Uterus (tissue), 4 donors: ENCODE results near the gene MIDN. TPM values are rescaled to one million over a fixed set of nuclear protein-coding genes. Genes with fewer than 3 reads are reported as not detected.

Source experiments
- DNase-seq, 2 donors: peaks; one replicate each; pipeline ENCODE4 v3.0.0-alpha.2; 2019 to 2020
- H3K27ac ChIP-seq, 2 donors: fragments of 200-600 bp; sonication (generic); 1 replicate in 1 of 2; 2 replicates in 1 of 2; pipeline ENCODE4 v1.5.1; 2016 to 2018
- H3K27me3 ChIP-seq, 2 donors: fragments of 200-600 bp; sonication (generic); one replicate each; pipeline ENCODE4 v1.5.1; 2018 to 2019; ENCODE audit warnings: control low read depth in 1 of 2
- H3K36me3 ChIP-seq, 2 donors: fragments of 200-600 bp; sonication (generic); one replicate each; pipeline ENCODE4 v1.5.1; 2019; ENCODE audit warnings: control low read depth in 1 of 2
- H3K4me1 ChIP-seq, 2 donors: fragments of 200-600 bp; sonication (generic); one replicate each; pipeline ENCODE4 v1.5.1; 2018 to 2019; ENCODE audit warnings: control low read depth in 1 of 2
- H3K4me3 ChIP-seq, 2 donors: fragments of 200-600 bp; sonication (generic); 1 replicate in 1 of 2; 2 replicates in 1 of 2; pipeline ENCODE4 v1.5.1; 2018 to 2019; ENCODE audit warnings: mild to moderate bottlenecking in 1 of 2
- H3K9me3 ChIP-seq, 2 donors: fragments of 200-600 bp; sonication (generic); one replicate each; pipeline ENCODE4 v1.5.1; 2019; ENCODE audit warnings: control low read depth in 1 of 2
- POLR2A ChIP-seq, 2 donors: fragments of 450-650 bp; IDR thresholded peaks; one replicate each; pipeline ENCODE4 v1.6.1; 2016; ENCODE audit warnings: antibody characterized with exemption in 2 of 2, mild to moderate bottlenecking in 1 of 2, moderate library complexity in 1 of 2
- intact Hi-C: fragments of 100-400 bp; cut with DNase I; formaldehyde crosslinking; loops from one replicate; pipeline ENCODE4 v1.15.1; 2023; ENCODE audit warnings: low total_unique reads
- total RNA-seq, 4 donors: library from RNA; depleted of rRNA in 3 of 4; stranded (reverse); fragments of >200 nt in 3 of 4; gene quantifications; one replicate each; pipeline versions ENCODE4 v1.1.0 to v1.2.4, GENCODE V29; 2014 to 2023
- TF ChIP-seq, protein P1 (sequence below), 4 experiments: fragments of 200-600 bp in 2 of 4; fragments of 450-650 bp in 2 of 4; sonication (generic) in 2 of 4; IDR thresholded peaks; one replicate each; pipeline ENCODE4 v1.5.1; 2016 to 2019; ENCODE audit warnings: antibody characterized with exemption in 4 of 4, mild to moderate bottlenecking in 2 of 4, moderate library complexity in 1 of 4
- donor health status: DM: yes; HTN: yes; CAD: no.

The MIDN gene
- total RNA-seq, 4 donors from 2014 or later, result 0.77 to 108 (median 15.0) TPM

DNA sequence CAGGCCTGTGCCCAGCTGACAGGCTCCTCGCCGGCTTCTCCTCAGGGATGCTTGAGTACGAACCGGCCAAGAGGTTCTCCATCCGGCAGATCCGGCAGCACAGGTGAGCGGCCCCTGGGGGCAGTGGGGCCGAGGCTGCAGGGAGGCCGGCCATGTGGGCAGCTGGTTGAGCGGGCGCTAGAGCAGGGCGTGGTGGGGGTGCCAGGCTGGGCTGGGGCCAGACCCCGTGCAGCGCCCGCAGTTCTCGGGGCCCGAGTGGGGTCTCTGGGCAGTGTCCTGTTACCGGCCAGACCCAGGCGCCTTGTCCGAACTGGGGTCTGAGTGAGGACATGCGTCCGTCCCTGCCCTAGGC is 26.5 kb upstream of the MIDN start:
- Histone ChIP-seq H3K4me1 (peaks cover 0 to 8% of the 10 kb centered on the region in 2 donors), H3K36me3 (no peaks in the 10 kb centered on the region), H3K27ac (peak overlapping the region in 1 of 2 donors; percentile 2), H3K27me3 (no peaks in the 10 kb centered on the region), H3K9me3 (no peaks in the 10 kb centered on the region), H3K4me3 (no peak overlapping the region)
- no peak for DNase-seq
- TF ChIP-seq, protein P1, sequence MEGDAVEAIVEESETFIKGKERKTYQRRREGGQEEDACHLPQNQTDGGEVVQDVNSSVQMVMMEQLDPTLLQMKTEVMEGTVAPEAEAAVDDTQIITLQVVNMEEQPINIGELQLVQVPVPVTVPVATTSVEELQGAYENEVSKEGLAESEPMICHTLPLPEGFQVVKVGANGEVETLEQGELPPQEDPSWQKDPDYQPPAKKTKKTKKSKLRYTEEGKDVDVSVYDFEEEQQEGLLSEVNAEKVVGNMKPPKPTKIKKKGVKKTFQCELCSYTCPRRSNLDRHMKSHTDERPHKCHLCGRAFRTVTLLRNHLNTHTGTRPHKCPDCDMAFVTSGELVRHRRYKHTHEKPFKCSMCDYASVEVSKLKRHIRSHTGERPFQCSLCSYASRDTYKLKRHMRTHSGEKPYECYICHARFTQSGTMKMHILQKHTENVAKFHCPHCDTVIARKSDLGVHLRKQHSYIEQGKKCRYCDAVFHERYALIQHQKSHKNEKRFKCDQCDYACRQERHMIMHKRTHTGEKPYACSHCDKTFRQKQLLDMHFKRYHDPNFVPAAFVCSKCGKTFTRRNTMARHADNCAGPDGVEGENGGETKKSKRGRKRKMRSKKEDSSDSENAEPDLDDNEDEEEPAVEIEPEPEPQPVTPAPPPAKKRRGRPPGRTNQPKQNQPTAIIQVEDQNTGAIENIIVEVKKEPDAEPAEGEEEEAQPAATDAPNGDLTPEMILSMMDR (IDR thresholded peaks at IDR 0.05), result no peak
- no peak for TF ChIP-seq POLR2A (IDR thresholded peaks at IDR 0.05)
- intact Hi-C loops, result no loop called here

DNA sequence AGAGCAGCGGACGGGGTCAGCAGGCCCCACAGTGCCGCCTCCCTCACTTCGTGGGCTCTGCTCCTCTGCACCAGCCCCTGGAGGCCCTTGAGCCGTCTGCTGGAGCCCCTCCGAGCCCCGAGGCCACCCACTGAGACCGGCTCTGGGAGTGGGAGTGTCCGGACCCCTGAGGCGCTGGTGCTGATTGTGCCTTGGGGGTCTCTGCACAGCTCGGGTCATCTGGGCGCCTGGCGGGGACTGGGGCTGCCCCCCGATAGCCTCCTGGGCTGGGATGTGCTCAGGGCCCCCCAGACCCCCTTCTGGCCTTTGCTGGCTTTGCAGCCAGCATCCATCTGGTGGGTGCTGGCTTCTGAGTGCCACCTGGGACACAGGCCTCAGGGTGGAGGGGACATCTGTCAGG is 26.0 kb upstream of the MIDN start:
- Histone ChIP-seq H3K9me3 (no peaks in the 10 kb centered on the region), H3K4me3 (no peak overlapping the region), H3K27me3 (no peaks in the 10 kb centered on the region), H3K36me3 (no peaks in the 10 kb centered on the region), H3K4me1 (peaks cover 0 to 8% of the 10 kb centered on the region in 2 donors), H3K27ac (no peak overlapping the region)
- intact Hi-C loops, result no loop called here
- TF ChIP-seq, protein P1 (IDR thresholded peaks at IDR 0.05), result no peak
- TF ChIP-seq POLR2A (IDR thresholded peaks at IDR 0.05), result no peak
- no peak for DNase-seq

DNA sequence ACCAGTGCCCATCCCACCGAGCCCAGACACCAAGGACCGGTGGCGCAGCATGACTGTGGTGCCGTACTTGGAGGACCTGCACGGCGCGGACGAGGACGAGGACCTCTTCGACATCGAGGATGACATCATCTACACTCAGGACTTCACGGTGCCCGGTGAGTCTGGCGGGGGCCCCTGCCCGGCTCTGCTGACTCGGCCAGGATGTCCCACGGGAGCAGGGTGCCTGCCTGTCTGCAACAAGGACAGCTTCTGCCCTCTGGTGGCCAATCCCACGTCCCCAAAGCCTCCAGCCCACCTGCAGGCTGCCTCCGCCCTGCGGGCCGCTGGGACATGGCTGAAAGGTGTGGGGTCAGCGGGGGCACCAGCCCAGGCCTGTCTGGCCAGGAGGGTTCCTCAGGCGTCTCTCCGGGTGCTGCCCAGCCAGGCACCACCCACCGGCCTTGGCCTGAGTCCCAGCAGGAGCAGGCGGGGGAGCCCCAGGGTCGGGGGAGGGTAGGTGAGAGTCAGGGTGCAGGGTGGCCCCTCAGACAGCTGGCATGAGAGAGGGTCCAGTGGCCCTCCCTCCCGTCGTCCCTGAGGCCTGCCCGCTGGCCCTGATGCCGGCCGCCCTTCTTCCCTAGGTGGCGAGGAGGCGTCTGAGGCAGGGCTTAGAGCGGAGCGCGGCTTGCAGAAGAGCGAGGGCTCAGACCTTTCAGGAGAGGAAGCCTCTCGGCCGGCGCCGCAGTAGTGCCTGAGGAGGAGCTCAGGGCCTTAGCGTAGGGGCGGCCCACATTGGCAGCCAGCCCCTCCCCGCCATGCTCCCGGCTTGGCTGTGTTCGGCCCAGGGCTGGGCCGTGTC is 25.1 kb upstream of the MIDN start:
- H3K27me3 ChIP-seq, result no peaks in the 10 kb centered on the region
- H3K4me3 ChIP-seq, result no peak overlapping the region
- H3K36me3 ChIP-seq, result no peaks in the 10 kb centered on the region
- no peak for TF ChIP-seq POLR2A (IDR thresholded peaks at IDR 0.05)
- TF ChIP-seq, protein P1 (IDR thresholded peaks at IDR 0.05), result peak in 2 of 4 experiments; percentile 21 to 33
- H3K9me3 ChIP-seq, result no peaks in the 10 kb centered on the region
- peaks cover 0 to 8% of the 10 kb centered on the region in 2 donors for H3K4me1 ChIP-seq
- intact Hi-C loops, result no loop called here
- peak overlapping the region in 1 of 2 donors; percentile 31 for H3K27ac ChIP-seq
- DNase-seq, result no peak

DNA sequence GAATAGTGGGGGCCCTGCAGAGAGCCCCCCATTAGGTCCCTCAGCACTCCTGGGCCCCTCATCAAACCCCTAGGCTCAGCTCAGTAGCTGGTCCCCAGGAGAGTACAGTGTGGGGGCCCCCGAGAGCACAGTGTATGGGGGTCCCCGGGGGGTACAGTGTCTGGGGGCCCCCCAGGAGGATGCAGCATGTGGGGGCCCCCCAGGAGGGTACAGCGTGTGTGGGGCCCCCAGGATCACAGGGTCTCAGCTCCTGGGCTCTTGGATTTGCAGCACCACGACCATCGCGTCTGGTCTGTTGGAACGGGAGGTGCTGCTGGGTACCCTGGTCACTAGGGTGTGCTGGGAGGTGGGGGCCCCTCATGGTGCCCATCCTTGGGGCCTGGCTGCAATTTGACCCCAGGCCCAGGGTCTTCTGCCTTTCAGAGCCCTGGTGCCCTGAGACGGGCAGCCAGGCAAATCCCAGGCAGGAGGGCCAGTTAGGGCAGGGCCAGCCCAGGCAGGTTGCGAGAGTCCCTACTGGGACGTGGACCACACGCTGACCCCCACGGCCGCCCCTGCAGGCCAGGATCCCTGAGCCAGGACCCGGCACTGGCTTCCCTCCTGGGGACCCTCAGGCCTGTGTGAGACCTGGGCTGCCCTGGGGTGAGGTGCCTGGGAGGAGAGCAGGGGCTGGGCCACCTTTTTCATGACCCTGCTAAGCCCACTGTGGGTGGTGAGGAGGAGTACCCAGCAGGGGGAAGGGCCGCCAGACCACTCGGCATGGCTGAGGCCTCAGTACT is 24.1 kb upstream of the MIDN start:
- Histone ChIP-seq H3K36me3 (no peaks in the 10 kb centered on the region), H3K27ac (peak overlapping the region in 1 of 2 donors; percentile 31), H3K4me3 (no peak overlapping the region), H3K27me3 (no peaks in the 10 kb centered on the region), H3K9me3 (no peaks in the 10 kb centered on the region), H3K4me1 (peaks cover 0 to 8% of the 10 kb centered on the region in 2 donors)
- TF ChIP-seq, protein P1 (IDR thresholded peaks at IDR 0.05), result no peak
- TF ChIP-seq POLR2A (IDR thresholded peaks at IDR 0.05), result no peak
- intact Hi-C loops, result no loop called here
- no peak for DNase-seq

DNA sequence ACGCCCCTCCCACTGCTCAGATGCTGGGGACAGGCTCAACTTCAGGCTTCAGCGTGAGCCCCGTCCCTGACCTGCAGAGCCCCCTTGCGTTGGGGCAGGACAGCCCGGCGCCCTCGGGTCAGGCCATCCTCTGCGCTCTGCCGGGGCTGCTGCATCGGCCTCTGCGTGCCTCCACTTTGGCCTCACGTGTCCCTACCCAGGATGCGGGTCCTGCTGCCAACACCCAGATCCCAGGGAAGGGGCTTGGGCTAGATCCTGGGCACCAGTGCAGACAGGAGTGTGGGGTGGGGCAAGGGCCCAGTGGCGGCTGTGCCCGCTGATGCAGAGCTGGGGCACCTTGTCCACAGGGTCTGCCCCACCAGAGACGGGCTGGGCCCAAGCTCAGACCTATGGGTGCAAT is 23.5 kb upstream of the MIDN start:
- TF ChIP-seq, protein P1 (IDR thresholded peaks at IDR 0.05), result no peak
- TF ChIP-seq POLR2A (IDR thresholded peaks at IDR 0.05), result no peak
- intact Hi-C loops, result no loop called here

More for the DNA sequence above, 23.5 kb upstream of the MIDN start:
- Histone ChIP-seq H3K27me3 (no peaks in the 10 kb centered on the region), H3K4me1 (peaks cover 0 to 8% of the 10 kb centered on the region in 2 donors), H3K9me3 (no peaks in the 10 kb centered on the region), H3K36me3 (no peaks in the 10 kb centered on the region), H3K4me3 (no peak overlapping the region), H3K27ac (no peak overlapping the region)
- DNase-seq, result no peak
